ENCODE results near the gene CRADD. TPM values are rescaled to one million over a fixed set of nuclear protein-coding genes. Genes with fewer than 3 reads are reported as not detected.
"Not testable (repeated sequence)": the region's sequence is repeated elsewhere in the genome, so short reads cannot be mapped to it uniquely, and the experiment has no call there.

The CRADD gene
- polyA plus RNA-seq, 1 of the 3 experiments (the other 2 are of a cell fraction), result 13.6 TPM

- H3K36me3 ChIP-seq (replicated peaks in 1 of 2; ENCODE audit: control insufficient read depth in 1 of 2, insufficient read depth in 2 of 2, low read length in 1 of 2), result no peaks in the 10 kb centered on the region
- POLR2A ChIA-PET, result no interaction called here
- CTCF ChIA-PET, result interaction anchor here (1.2 kb wide), 1 partner anchor 10 kb away, joined by 4 read pairs; no protein-coding TSS in a partner anchor
These were observed 32.2 kb downstream of the CRADD start for GRCh38 chr12:93709386-93709785.

GRCh38 chr12:93710574-93710926, 33.4 kb downstream of the CRADD start:
- ChIA-PET CTCF (no interaction called here), POLR2A (no interaction called here)
- H3K4me2 ChIP-seq, result no peak overlapping the region

More at GRCh38 chr12:93709386-93709785, 32.2 kb downstream of the CRADD start:
- Histone ChIP-seq H3K9me3 (peaks cover 6% of the 10 kb centered on the region; the same call in 1 of the 2 replicates), H2AFZ (ENCODE audit: low read depth) (no peak overlapping the region), H3F3A (replicated peaks; ENCODE audit: insufficient read depth) (peaks cover 34% of the 10 kb centered on the region), H3K9me2 (no peaks in the 10 kb centered on the region), H3K4me1 (ENCODE audit: control insufficient read depth in 1 of 2, insufficient read depth in 2 of 2, low read depth in 1 of 2, low read length in 1 of 2) (peaks cover 11 to 20% of the 10 kb centered on the region in 2 experiments; a peak in 3 of 4 replicates), H3K9ac (no peak overlapping the region), H3K79me2 (ENCODE audit: insufficient read depth) (0 out of 2 replicates have a peak, but pooled peaks cover 5% of the 10 kb centered on the region), H3K4me3 (ENCODE audit: low read depth in 2 of 2, low read length in 1 of 2) (no peak overlapping the region), H3K27me3 (ENCODE audit: insufficient read depth) (no peaks in the 10 kb centered on the region), H4K20me1 (ENCODE audit: insufficient read depth) (no peaks in the 10 kb centered on the region), H3K27ac (ENCODE audit: low read depth in 2 of 2, low read length in 1 of 2) (no peak overlapping the region), H3K4me2 (no peak overlapping the region)
- 92% methylated on average over 4 of the region's 4 CpGs for WGBS (ENCODE audit: low lambda C conversion rate)
- no peak for DNase-seq
- TF ChIP-seq GABPA (IDR thresholded peaks at IDR 0.05; ENCODE audit: low read depth) (no peak), JUND (IDR thresholded peaks at IDR 0.05) (no peak), SIN3A (IDR thresholded peaks at IDR 0.05; ENCODE audit: borderline replicate concordance, low read depth, low read length) (no peak), RXRA (IDR thresholded peaks at IDR 0.05; ENCODE audit: borderline replicate concordance, low read depth) (no peak)

DNA sequence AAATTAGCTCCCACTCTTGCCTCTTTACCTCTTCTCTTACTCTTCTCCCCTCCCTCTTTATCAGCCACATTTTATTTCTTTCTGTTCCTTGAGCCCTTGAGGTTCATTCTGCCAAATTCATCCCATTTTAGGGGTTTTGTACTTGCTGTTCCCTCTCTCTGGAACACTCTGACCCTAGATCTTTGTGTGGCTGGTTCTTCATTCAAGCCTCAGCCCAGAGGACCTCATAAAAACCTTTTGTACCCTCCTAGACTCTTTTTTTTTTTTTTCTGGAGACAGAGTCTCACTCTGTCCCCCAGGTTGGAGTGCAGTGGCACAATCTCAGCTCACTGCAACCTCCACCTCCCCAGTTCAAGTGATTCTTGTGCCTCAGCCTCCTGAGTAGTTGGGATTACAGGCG, 34.3 kb downstream of the CRADD start:
- WGBS (ENCODE audit: low lambda C conversion rate), result 91% methylated on average over 1 of the region's 1 CpG
- not testable (repeated sequence) for H4K20me1 ChIP-seq (ENCODE audit: insufficient read depth); H3K27me3 ChIP-seq (ENCODE audit: insufficient read depth)

More at GRCh38 chr12:93710574-93710926, 33.4 kb downstream of the CRADD start:
- Histone ChIP-seq H3F3A (replicated peaks; ENCODE audit: insufficient read depth) (peaks cover 26% of the 10 kb centered on the region), H3K4me1 (ENCODE audit: control insufficient read depth in 1 of 2, insufficient read depth in 2 of 2, low read depth in 1 of 2, low read length in 1 of 2) (peaks cover 4 to 16% of the 10 kb centered on the region in 2 experiments; a peak in 3 of 4 replicates), H3K27me3 (ENCODE audit: insufficient read depth) (no peaks in the 10 kb centered on the region), H3K9ac (no peak overlapping the region), H2AFZ (ENCODE audit: low read depth) (no peak overlapping the region), H3K79me2 (ENCODE audit: insufficient read depth) (no peaks in the 10 kb centered on the region), H4K20me1 (ENCODE audit: insufficient read depth) (no peaks in the 10 kb centered on the region), H3K36me3 (replicated peaks in 1 of 2; ENCODE audit: control insufficient read depth in 1 of 2, insufficient read depth in 2 of 2, low read length in 1 of 2) (no peaks in the 10 kb centered on the region), H3K9me3 (peaks cover 6% of the 10 kb centered on the region; the same call in 1 of the 2 replicates), H3K27ac (ENCODE audit: low read depth in 2 of 2, low read length in 1 of 2) (no peak overlapping the region), H3K9me2 (no peaks in the 10 kb centered on the region), H3K4me3 (ENCODE audit: low read depth in 2 of 2, low read length in 1 of 2) (no peak overlapping the region)
- DNase-seq, result no peak
- WGBS (ENCODE audit: low lambda C conversion rate), result 88% methylated on average over 2 of the region's 2 CpGs
- TF ChIP-seq FOXJ3 (CRISPR knock-in tag; IDR thresholded peaks at IDR 0.05), result no peak
- TF ChIP-seq RXRA (IDR thresholded peaks at IDR 0.05; ENCODE audit: borderline replicate concordance, low read depth), result no peak
- TF ChIP-seq IRF3 (IDR thresholded peaks at IDR 0.05; ENCODE audit: low read depth, low read length), result no peak
- TF ChIP-seq GATA2 (CRISPR knock-in tag; IDR thresholded peaks at IDR 0.05), result no peak
- TF ChIP-seq RCOR1 (IDR thresholded peaks at IDR 0.05; ENCODE audit: low read length), result no peak

More for the DNA sequence above, 34.3 kb downstream of the CRADD start:
- CTCF ChIA-PET; POLR2A ChIA-PET; H3K9me3 ChIP-seq; H3K4me2 ChIP-seq; H3K36me3 ChIP-seq (replicated peaks in 1 of 2; ENCODE audit: control insufficient read depth in 1 of 2, insufficient read depth in 2 of 2, low read length in 1 of 2); H3K79me2 ChIP-seq (ENCODE audit: insufficient read depth); DNase-seq; H3K9me2 ChIP-seq; H2AFZ ChIP-seq (ENCODE audit: low read depth); H3K27ac ChIP-seq (ENCODE audit: low read depth in 2 of 2, low read length in 1 of 2); H3K4me1 ChIP-seq (ENCODE audit: control insufficient read depth in 1 of 2, insufficient read depth in 2 of 2, low read depth in 1 of 2, low read length in 1 of 2); H3K9ac ChIP-seq; H3K4me3 ChIP-seq (ENCODE audit: low read depth in 2 of 2, low read length in 1 of 2): not testable (repeated sequence)
- H3F3A ChIP-seq (replicated peaks; ENCODE audit: insufficient read depth), result peaks cover 19% of the 10 kb centered on the region
